Activated CD4-positive, alpha-beta T cell treated with anti-CD3 and anti-CD28 coated beads, Interleukin-2, amount 50 U/mL, for 4 hours (primary cell): ENCODE results near the gene RAB9A.
"Not testable (repeated sequence)": the region's sequence is repeated elsewhere in the genome, so short reads cannot be mapped to it uniquely, and the experiment has no call there.

Experiments
- DNase-seq, 2 experiments: peaks; one replicate each; pipeline ENCODE4 v3.0.0-alpha.2; 2020

RAB9A gene, protein sequence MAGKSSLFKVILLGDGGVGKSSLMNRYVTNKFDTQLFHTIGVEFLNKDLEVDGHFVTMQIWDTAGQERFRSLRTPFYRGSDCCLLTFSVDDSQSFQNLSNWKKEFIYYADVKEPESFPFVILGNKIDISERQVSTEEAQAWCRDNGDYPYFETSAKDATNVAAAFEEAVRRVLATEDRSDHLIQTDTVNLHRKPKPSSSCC

DNA sequence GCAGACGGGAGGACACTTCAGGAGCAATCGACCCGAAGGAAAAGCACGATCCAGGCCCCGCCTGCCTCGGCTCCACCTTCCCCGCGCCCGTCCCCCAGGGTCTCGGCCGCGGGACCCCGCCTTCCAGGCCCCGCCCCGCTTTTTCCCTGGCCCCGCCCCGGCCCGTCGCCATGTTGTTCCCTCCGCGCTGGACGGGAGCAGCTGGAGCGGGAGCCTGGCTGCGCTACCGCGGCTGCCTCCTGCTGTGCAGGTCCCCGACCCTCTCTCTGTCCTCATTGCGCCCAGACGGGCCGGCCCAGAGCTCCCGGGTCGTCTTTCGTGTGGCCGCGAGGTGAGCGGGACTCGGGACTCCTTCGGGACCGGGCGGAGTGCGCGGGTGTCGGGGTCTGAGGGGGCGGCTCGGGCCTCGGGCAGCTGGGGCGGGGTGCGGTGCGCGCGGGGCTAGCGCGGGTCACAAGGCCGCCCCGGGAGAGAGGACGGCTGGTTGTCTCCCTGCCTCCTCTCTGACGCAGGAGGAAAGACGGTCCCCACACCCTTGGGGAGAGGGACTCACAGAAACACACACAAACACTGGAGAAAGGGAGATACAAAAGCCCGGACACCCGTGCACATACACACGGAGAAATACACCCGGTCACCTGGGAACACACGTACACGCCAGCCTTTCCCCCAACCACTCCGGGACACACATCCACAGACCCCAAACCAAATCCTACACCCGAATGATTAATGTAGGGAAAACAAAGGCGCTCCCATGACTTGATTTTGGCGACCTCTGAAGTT, at the start of gene RAB9A:
TSS of gene RAB9A (plus strand) at position 171 of the 783 bp plus-strand sequence. CDS start 19,619 bp downstream, outside the sequence.
- peak; percentile 67 to 68 for DNase-seq

DNA sequence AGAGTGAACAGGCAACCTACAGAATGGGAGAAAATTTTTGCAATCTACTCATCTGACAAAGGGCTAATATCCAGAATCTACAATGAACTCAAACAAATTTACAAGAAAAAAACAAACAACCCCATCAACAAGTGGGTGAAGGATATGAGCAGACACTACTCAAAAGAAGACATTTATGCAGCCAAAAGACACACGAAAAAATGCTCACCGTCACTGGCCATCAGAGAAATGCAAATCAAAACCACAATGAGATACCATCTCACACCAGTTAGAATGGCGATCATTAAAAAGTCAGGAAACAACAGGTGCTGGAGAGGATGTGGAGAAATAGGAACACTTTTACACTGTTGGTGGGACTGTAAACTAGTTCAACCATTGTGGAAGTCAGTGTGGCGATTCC, 47.2 kb upstream of the RAB9A start:
- not testable (repeated sequence) for DNase-seq

DNA sequence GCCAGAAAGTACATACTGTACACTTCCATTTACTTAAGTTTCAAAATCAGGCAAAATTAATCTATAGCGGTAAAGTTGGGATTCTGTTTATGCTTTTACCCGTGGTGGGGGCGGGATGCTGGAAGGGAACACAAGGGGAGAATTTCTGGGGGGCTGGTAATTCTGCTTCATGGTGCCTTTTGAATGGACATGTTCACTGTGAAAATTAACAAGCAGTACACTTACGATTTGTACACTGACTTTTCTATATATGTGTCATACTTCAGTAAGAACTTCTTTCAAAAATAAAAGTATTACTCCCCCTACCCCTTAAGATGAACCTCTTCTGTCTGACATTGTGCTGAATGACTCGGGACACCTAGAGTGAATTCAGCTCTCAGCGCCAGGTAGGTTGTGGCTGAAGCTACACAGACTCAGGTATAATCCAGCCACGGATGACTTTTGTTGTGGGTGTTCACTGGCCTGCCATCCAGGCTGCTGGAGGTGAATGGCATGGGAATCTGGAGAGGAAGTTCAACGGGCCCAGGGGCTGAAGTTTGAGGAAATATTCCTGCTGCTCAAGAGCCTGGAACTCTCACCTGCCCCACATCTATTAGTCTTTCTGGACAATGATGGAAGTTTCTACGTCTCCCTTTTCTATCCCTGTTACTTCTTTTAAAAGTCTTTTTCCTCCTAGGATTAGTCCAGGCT, 43.3 kb upstream of the RAB9A start:
- no peak for DNase-seq

DNA sequence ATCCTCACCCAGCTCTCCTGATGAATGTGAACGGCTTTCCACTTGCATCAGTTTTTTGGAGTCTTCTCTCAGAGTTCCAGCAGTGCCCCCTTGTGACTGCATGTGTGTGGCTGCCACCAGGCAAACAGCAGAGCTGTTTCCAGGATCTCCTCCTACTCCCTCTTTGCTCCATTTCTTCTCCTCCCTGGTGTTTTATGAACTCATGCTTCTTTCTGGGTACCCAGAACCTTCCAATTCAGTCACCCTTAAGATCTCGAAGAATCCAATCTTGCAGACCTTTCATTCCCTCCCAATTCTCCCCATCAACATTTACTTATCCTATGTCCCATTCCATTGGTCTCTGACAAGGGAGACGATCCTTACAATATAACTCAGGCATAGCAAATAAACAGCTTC, 42.8 kb upstream of the RAB9A start:
- DNase-seq, result peak; percentile 15 to 16

DNA sequence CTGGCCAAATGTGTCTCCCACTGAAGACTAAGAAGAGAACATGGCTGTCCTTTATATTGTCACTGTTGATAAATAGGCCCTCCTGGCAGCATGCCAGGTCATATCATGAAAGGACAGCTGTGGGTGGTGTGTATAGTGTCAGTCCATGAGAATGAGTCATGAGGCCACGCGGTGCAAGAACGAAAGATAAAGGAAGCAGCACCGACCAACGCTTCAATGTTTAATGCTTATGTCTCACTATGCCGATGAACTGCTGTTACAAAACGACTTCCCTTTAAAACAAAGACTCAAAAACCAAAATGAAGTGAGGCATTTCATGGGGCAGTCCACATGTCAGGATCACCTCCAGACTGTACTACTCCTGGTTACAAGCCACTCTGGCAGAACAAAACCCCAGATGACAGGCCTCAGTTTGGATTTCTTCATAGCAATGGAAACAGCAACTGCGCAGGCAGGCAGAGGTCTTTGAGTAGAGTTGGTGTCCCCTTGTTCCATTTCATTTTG, 41.2 kb upstream of the RAB9A start:
- DNase-seq, result peak; percentile 54 to 64

DNA sequence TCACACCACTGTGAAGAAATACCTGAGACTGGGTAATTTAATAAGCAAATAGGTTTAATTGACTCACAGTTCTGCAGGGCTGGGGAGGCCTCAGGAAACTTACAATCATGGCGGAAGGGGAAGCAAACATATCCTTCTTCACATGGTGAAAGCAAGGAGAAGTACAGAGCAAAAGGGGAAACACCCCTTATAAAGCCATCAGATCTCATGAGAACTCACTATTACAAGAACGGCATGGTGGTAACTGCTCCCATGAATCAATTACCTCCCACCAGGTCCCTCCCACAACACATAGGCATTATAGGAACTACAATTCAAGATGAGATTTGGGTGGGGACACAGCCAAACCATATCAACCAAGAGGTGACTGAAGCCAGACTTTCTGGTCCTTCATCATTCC, 40.6 kb upstream of the RAB9A start:
- not testable (repeated sequence) for DNase-seq

DNA sequence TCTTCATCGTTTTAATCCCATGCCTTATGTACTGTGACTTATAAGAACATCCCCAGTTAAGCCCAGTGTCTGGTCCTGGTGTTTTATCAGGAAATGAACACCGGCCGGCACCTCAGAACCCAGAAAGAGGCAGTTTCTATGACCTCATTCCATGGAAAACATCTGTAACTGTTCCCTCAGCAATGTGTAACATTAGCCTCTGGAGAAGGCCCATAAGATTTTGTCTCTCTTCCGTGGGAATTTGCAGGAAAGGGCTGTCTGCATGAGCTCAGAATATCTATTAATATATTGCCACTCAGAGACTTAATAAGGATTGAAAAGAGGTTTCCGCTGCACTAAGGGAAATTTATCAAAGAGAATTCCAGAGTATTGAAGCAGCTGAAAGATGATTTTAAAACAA, 39.1 kb upstream of the RAB9A start:
- no peak for DNase-seq

DNA sequence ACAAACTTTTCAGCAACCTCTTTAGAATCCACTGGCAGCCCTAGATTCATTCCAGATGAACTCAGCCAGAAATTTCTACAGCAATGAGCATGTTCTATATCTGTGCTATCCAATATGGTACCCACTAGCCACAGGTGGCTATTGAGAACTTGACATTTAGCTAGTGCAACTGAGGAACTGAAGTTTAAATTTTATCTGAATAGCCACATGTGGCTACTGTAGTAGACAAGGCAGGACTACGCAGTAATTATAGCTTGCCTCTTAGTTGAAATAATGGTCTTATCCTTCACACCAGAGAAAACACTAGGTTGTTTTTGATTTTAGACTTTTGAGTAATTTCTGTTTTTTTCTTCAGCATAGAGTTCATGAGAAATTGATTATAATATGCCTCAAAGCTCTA, 38.6 kb upstream of the RAB9A start:
- DNase-seq, result no peak

DNA sequence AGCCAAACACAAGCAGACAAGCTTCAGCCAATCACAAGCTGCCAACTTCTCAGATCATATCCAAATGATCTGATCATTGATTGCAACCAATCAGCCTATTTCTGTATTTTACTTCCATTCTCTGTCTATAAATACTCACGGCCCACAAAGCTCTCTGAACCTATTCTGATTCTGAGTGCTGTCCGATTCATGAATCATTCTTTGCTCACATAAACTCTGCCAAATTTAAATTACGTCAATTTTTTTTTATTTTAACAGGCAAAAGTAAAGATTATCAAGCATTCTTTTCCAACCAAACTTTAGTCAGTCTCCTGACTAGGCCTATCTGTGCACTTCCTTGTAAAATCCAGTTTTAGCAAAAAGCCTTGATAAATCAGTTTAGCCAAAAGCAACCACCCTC, 37.8 kb upstream of the RAB9A start:
- no peak for DNase-seq

DNA sequence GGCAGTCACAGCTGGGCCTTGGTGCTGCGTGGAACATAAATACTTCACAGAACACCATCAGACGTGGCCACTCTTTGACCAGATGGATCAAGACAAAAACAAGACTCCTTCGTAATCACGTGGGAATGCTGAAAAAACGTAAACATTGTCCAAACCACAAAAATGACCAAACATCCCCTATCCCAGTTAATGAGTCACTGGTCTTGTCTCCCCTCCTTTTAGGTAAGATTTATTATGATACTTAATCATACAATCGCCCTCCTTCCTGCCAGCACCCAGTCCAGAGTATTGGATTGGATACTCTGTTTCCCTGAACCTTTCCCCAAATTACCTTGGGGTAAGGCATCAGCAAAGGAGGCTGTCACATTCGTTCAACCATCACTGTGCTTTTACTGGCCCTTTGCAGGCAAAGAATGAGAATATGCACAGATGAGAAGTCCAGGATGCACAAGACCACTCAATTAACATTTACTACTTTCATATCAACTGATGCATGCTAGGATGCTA, 36.6 kb upstream of the RAB9A start:
- DNase-seq, result no peak

DNA sequence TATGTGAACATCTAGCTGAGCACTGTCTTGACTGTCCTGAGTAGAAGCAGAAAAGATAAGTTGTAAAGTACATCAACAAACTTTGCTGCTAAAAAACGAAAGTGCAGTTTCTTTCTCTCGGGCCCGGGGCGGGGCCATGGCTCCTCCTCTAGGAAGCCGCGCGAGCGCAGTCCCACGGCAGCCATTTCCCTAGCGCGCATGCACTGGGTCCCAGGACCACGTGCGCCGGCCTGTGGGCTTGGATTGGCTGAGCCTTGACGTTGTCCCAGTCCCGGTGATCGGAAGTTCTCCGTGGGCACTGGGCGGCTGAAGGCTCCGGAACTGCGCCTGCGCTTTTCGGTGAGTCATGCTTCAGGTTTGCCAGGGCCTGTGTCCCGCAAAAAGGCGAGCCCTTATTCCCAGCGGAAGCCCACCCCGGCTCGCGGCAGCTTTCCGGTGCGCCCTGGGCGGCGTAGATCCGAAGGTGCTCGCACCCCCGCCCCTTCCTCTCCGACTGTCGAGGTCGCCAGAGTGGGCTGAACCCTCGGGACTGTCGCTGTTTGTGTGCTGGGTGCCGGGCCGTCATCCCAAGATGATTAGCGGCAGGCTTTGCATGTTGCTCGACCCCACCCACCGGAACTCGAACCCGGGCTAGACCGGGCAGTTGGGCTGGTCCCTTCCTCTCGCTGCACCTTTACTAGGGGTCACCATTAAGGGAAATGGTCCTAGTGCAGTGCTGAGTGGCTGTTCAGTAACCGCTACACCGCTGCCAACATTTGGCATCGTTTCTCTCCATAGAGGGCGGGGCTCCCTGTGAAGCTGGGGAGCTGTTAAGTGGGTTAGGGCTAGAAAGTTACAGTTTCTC, 35.9 kb upstream of the RAB9A start, which contains the start of gene TCEANC:
TSS of gene TCEANC (plus strand) at position 292 of the 844 bp plus-strand sequence. CDS start 9,368 bp downstream, outside the sequence.
- DNase-seq, result peak; percentile 87 to 90

DNA sequence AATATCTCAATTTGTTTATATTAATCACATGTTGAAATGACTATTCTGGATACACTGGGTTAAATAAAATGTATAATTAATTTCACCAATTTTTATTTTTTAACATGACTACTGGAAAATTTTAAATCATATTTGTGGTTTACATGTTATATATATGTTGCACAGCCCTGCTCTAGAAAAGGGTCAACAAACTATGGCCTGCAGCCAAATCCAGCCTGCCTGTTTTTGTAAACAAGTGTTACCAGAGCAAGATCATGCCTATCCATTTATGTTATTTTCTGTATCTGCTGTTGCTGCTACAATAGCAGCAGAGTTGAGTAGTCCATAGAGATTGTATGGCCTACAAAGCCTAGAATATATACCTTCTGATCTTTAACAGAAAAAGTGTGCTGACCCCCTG, 34.8 kb upstream of the RAB9A start:
- DNase-seq, result no peak

DNA sequence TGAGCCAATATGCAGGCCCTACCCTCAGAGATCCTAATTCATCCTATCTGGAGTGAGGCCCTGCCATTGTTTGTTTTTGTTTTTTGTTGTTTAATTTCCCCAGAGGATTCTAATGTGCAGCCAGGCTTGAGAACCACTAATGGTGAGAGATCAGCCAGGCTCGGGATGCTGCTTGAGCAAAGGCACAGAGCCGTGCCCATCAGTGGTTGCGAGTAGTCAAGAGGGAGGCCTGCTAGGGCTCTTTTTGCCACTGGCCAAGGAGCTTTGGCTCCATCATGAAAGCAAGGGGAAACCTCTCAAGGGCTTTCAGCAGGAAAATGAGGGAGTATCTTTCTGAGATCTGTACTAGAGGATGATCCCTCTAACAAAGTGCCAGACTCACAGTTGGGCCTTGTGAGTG, 33.3 kb upstream of the RAB9A start:
- DNase-seq, result no peak

DNA sequence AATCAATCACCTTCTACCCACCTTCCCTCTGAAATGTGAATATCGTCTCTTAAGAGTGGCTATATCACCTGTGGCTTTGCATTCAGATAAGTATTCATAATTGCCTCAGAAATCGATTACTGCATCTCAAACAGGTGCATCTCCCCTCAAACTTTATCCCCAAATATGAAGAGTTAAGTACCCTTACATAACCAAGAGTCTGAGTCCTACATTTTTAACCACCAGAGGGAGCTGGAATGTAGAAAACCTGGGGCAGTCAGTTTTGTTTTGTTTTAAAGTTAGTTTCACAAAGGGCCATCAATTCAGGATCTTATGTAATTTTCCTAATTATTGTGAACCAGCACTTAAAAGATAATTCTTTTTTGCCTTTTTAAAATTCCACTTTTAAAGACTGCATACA, 30.3 kb upstream of the RAB9A start:
- DNase-seq, result no peak

DNA sequence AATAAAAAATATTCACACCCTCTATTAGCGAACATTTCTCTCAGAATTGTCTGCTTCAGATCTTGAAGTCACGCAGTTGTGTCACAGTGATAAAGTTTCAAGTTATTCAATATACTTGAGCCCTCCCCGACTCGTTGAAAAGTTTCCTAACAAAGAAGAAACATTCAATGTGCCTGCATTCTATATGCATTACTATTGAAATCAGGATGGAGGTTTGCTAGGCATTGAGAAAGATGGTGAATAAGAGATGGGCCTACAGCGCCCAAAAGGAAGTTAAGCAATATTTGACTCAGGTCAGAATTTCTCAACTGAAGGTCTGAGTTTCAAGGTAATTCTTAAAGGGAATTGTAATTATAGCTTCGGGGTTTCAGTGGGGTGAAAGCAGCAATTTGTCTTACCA, 29.9 kb upstream of the RAB9A start:
- no peak for DNase-seq

DNA sequence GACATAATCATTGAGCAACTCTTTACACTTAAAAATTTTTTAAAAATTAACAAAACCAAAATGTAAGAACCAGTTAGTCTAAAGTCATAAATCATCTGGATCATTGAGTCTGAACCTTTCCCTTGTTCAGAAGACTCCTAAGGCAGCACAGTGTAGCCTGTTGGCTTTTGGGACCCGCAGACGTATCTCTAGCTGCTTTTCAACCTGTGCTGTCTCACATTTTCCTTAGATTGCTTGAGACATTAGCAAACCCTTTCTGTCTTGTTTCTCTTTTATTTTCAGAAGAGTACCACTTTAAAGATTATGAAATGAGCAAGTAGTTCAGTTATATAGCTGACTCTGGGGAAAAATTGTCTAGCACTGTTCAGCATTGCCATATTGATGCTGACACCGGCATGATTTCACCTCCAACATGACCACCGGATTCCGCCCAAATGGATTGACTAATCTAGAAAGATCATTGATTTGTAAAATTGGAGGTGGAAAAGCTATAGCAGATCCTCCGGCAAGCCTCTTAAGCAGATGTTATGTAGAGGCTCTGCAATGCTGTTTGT, 27.1 kb upstream of the RAB9A start:
- DNase-seq, result no peak

DNA sequence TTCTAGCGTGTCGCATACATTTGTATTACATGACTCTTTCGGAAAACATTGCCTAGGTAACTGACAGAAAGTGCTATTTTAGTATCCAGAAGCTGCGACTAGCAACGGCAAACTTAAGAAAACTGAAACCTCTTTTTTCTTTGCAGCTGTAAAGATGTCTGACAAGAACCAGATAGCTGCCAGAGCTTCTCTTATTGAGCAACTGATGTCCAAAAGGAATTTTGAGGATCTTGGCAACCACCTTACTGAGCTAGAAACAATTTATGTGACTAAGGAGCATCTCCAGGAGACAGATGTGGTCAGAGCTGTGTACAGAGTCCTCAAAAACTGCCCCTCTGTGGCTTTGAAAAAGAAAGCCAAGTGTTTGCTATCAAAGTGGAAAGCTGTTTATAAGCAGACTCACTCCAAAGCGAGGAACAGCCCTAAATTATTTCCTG, 26.6 kb upstream of the RAB9A start:
- DNase-seq, result no peak

DNA sequence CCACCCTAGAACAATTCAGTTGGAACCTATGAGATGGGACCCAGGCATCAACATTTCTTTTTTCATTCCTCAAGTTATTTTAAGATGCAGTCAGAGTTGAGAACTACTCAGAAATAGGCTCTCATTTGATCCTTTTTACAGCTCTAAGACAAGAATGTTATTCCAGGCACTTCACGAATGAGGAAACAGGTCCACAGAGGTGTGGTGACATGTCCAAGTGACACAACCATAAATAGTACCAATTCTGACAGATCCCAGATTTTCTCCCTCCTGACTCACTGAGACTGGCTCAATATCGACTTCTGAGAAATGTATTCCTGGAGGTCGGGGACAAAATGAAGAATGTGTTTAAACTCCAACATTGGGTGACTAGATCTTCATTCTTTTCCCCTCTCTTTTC, 24.9 kb upstream of the RAB9A start:
- DNase-seq, result no peak

DNA sequence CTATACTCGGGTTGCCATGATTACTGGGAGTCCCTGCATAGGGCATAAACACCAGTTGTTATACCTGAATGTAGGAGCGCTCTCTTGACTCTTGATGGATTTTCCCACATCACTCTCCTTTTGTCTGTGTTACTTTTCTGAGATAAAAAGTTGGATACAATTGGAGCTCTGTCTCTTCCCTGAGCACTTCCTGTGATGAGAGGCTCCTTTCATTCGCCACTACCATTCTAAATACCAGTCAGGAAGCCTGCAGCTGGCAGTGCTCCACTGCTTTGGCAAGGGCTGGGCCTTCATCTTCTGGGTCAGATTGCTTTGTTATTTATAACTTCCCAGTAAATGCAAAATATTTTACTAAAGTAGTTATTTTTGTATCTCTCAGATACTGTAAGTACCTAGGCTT, 22.1 kb upstream of the RAB9A start:
- DNase-seq, result no peak

DNA sequence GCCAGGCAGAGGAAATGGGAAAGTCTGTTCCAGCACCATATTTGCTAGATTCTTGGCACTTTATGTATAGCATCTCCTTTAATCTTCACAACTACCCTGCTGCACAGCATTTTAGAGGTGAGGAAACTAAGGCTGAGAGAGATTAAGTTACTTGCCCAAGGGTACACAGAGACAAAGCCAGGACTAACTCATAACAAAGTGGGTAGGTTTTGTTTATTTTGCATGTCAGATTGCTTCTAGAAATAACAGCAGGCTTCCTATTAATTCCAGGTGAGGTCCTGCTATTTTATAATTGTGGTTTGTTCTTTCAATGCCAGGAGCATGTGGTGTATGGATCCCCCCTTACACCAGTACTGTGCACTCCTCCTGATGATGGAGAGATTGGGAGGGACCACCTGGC, 21.0 kb upstream of the RAB9A start:
- DNase-seq, result no peak

DNA sequence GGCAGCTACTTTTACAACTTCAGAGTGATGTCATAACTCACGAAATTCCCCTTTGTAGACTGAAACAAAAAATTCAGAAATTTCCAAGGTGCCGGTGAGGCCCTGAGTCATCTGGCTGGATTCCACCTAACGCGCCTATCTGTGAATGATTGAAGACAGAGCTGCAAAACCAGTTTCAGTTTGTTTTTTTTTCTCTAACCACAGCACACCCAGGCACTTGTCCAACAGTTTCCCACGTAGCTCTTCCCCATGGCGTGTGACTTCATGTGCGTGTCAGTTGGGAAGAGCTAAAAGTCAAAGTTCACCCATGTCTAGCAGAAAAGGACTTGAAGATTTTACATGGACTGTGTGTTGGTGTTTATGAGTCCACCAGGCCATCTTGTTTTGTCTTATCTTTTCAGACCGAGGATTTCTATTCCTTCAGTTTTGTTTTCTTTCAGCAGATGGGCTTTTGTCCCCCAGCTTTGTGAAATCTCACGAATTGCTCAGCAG, 19.6 kb upstream of the RAB9A start:
- peak; percentile 38 to 55 for DNase-seq

DNA sequence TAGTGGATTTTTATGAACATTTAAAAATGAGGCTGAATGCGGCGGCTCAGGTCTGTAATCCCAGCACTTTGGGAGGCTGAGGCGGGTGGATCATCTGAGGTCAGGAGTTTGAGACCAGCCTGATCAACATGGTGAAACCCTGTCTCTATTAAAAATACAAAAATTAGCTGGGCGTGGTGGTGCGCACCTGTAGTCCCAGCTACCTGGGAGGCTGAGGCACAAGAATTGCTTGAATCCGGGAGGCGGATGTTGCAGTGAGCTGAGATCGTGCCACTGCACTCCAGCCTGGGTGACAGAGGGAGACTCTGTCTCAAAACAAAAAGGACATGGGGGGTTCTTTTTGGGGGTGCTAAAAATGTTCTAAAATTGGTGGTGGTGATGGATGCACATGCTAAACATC, 19.2 kb upstream of the RAB9A start:
- not testable (repeated sequence) for DNase-seq
